Activated CD4-positive, alpha-beta T cell treated with anti-CD3 and anti-CD28 coated beads for 36 hours (primary cell): ENCODE results near the gene PIK3R1. TPM values are rescaled to one million over a fixed set of nuclear protein-coding genes. Genes with fewer than 3 reads are reported as not detected.

Experiments used
- ATAC-seq: fragments of 200-7000 bp; cut with Tn5 transposase; one replicate; pipeline ENCODE4 v1.10.0; 2021; ENCODE audit warnings: mild to moderate bottlenecking, moderate library complexity
- CTCF ChIA-PET: fragments of 350-600 bp; sonication (Branson Sonifier 250); formaldehyde crosslinking; loops from one replicate; lab custom pipeline; 2021; ENCODE audit warnings: antibody characterized with exemption; lab: Charles Lee
- POLR2A ChIA-PET: fragments of 350-600 bp; sonication (Branson Sonifier 250); formaldehyde crosslinking; loops from one replicate; lab custom pipeline; 2021; ENCODE audit warnings: antibody characterized with exemption, inconsistent platforms; lab: Charles Lee
- DNase-seq: peaks from one replicate; pipeline ENCODE4 v3.0.0-alpha.2; 2020
- H3K27ac Mint-ChIP-seq: one replicate; pipeline ENCODE4 v1.8.0; 2021; ENCODE audit warnings: mixed read lengths
- H3K27me3 Mint-ChIP-seq: one replicate; pipeline ENCODE4 v1.8.0; 2021; ENCODE audit warnings: mixed read lengths
- H3K36me3 Mint-ChIP-seq: one replicate; pipeline ENCODE4 v1.8.0; 2021; ENCODE audit warnings: low read depth, mixed read lengths
- H3K4me1 Mint-ChIP-seq: one replicate; pipeline ENCODE4 v1.8.0; 2021; ENCODE audit warnings: mixed read lengths
- H3K4me3 Mint-ChIP-seq: one replicate; pipeline ENCODE4 v1.8.0; 2021; ENCODE audit warnings: mild to moderate bottlenecking, moderate library complexity, mixed read lengths
- H3K9me3 Mint-ChIP-seq: one replicate; pipeline ENCODE4 v1.8.0; 2021; ENCODE audit warnings: low read depth, mixed read lengths
- intact Hi-C, 2 experiments: fragments of 100-400 bp; cut with DNase I in 1 of 2; cut with micrococcal nuclease in 1 of 2; formaldehyde crosslinking; loops; one replicate each; pipeline versions ENCODE4 v1.14.2 to v1.15.1; 2022 to 2024; cut with DNase I, micrococcal nuclease
- total RNA-seq, 2 experiments: library from RNA; stranded (reverse); gene quantifications; one replicate each; pipeline ENCODE4 v1.2.3, GENCODE V29; 2021

Gene PIK3R1
- total RNA-seq, 2 experiments from 2014 or later: 40.0 to 49.0 TPM

GRCh38 chr5:68305223-68305870 lies 89.8 kb downstream of the PIK3R1 start:
- H3K27ac Mint-ChIP-seq: no peak overlapping the region
- H3K4me3 Mint-ChIP-seq: no peak overlapping the region
- H3K36me3 Mint-ChIP-seq: peaks cover 14% of the 10 kb centered on the region
- intact Hi-C loops: no loop called here
- H3K27me3 Mint-ChIP-seq: no peaks in the 10 kb centered on the region
- H3K4me1 Mint-ChIP-seq: peaks cover 40% of the 10 kb centered on the region
- ChIA-PET CTCF (interaction anchor here (0.7 to 1.4 kb wide), 2 partner anchors 9 to 156 kb away, joined by 3 read pairs; no protein-coding TSS in a partner anchor), POLR2A (no interaction called here)
- DNase-seq (no peak), ATAC-seq (no peak)
- no peaks in the 10 kb centered on the region for H3K9me3 Mint-ChIP-seq

GRCh38 chr5:68306361-68307014 lies 90.9 kb downstream of the PIK3R1 start:
- intact Hi-C loops: no loop called here
- Mint-ChIP-seq H3K4me3 (no peak overlapping the region), H3K4me1 (peaks cover 32% of the 10 kb centered on the region), H3K27ac (no peak overlapping the region), H3K36me3 (peaks cover 8% of the 10 kb centered on the region), H3K9me3 (no peaks in the 10 kb centered on the region), H3K27me3 (no peaks in the 10 kb centered on the region)
- DNase-seq: no peak
- ATAC-seq: no peak
- ChIA-PET CTCF (no interaction called here), POLR2A (no interaction called here)

- intact Hi-C loops: no loop called here
- Mint-ChIP-seq H3K36me3 (no peaks in the 10 kb centered on the region), H3K9me3 (no peaks in the 10 kb centered on the region), H3K4me1 (peaks cover 10% of the 10 kb centered on the region), H3K27me3 (no peaks in the 10 kb centered on the region), H3K27ac (no peak overlapping the region), H3K4me3 (no peak overlapping the region)
- ChIA-PET CTCF (interaction anchor here (1.0 kb wide), 1 partner anchor 20 kb away, joined by 3 read pairs; no protein-coding TSS in a partner anchor), POLR2A (no interaction called here)
- no peak for DNase-seq
- no peak for ATAC-seq
Measured at GRCh38 chr5:68313336-68313735, 97.8 kb downstream of the PIK3R1 start.

GRCh38 chr5:68314465-68314864 lies 98.9 kb downstream of the PIK3R1 start:
- Mint-ChIP-seq H3K4me1 (peaks cover 10% of the 10 kb centered on the region), H3K9me3 (no peaks in the 10 kb centered on the region), H3K36me3 (no peaks in the 10 kb centered on the region), H3K4me3 (no peak overlapping the region), H3K27ac (no peak overlapping the region), H3K27me3 (no peaks in the 10 kb centered on the region)
- ChIA-PET POLR2A (no interaction called here), CTCF (no interaction called here)
- DNase-seq: no peak
- intact Hi-C loops: no loop called here
- ATAC-seq: no peak

GRCh38 chr5:68315679-68316271 lies 100.2 kb downstream of the PIK3R1 start:
- H3K4me3 Mint-ChIP-seq: no peak overlapping the region
- H3K9me3 Mint-ChIP-seq: no peaks in the 10 kb centered on the region
- no peaks in the 10 kb centered on the region for H3K27me3 Mint-ChIP-seq
- ATAC-seq: peak; percentile 100
- ChIA-PET CTCF (no interaction called here), POLR2A (no interaction called here)
- H3K4me1 Mint-ChIP-seq: peaks cover 10% of the 10 kb centered on the region
- H3K36me3 Mint-ChIP-seq: no peaks in the 10 kb centered on the region
- no peak overlapping the region for H3K27ac Mint-ChIP-seq
- DNase-seq: peak; percentile 62
- intact Hi-C loops: no loop called here

- H3K36me3 Mint-ChIP-seq: no peaks in the 10 kb centered on the region
- no peak overlapping the region for H3K4me3 Mint-ChIP-seq
Measured at GRCh38 chr5:68316469-68316868, 100.9 kb downstream of the PIK3R1 start.

GRCh38 chr5:68317646-68318045 lies 102.1 kb downstream of the PIK3R1 start:
- no peaks in the 10 kb centered on the region for H3K36me3 Mint-ChIP-seq
- DNase-seq: no peak
- intact Hi-C loops: no loop called here
- ChIA-PET POLR2A (no interaction called here), CTCF (no interaction called here)
- no peaks in the 10 kb centered on the region for H3K27me3 Mint-ChIP-seq
- H3K27ac Mint-ChIP-seq: no peak overlapping the region
- H3K4me3 Mint-ChIP-seq: no peak overlapping the region
- no peak for ATAC-seq
- peaks cover 10% of the 10 kb centered on the region for H3K4me1 Mint-ChIP-seq
- H3K9me3 Mint-ChIP-seq: no peaks in the 10 kb centered on the region

More at GRCh38 chr5:68316469-68316868, 100.9 kb downstream of the PIK3R1 start:
- DNase-seq: no peak
- Mint-ChIP-seq H3K27me3 (no peaks in the 10 kb centered on the region), H3K27ac (no peak overlapping the region), H3K4me1 (peaks cover 10% of the 10 kb centered on the region), H3K9me3 (no peaks in the 10 kb centered on the region)
- POLR2A ChIA-PET: no interaction called here
- CTCF ChIA-PET: no interaction called here
- intact Hi-C loops: no loop called here
- ATAC-seq: no peak

- Mint-ChIP-seq H3K9me3 (no peaks in the 10 kb centered on the region), H3K36me3 (no peaks in the 10 kb centered on the region), H3K4me1 (peaks cover 10% of the 10 kb centered on the region), H3K27me3 (no peaks in the 10 kb centered on the region), H3K27ac (no peak overlapping the region), H3K4me3 (no peak overlapping the region)
- ChIA-PET POLR2A (no interaction called here), CTCF (no interaction called here)
- intact Hi-C loops: no loop called here
- ATAC-seq (no peak), DNase-seq (no peak)
Measured at GRCh38 chr5:68318955-68319705, 103.6 kb downstream of the PIK3R1 start.

GRCh38 chr5:68319706-68320412 lies 104.3 kb downstream of the PIK3R1 start:
- peaks cover 10% of the 10 kb centered on the region for H3K4me1 Mint-ChIP-seq

DNA sequence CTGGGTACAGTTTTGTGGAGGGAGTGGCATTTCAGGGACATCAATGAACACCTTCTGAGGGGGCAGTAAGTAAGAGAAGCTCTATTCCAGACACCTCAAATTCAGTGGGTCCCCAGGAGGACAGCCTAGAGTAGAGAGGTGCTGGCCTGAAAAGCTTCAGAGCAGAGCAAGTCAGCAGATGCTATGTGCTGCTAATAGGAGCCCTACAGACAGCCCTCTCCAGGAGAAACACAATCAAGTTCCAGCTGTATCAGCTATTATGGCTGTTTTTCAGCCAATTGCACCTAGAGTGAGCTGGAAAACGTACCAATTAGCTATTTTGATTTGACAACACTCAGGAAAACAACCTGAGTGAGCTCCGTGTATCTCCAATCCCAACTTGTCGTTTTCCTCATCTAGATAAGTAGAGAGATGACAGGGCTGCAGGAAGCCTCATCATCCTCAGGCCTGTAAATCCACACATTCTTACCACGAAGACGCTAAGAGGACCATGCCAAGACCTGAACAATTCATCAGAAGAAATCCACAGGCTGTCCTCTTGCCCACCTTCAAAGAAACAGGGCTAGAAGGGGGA lies 104.9 kb downstream of the PIK3R1 start:
- DNase-seq (no peak), ATAC-seq (no peak)
- intact Hi-C loops: no loop called here
- no peak overlapping the region for H3K4me3 Mint-ChIP-seq
- H3K27me3 Mint-ChIP-seq: peaks cover 2% of the 10 kb centered on the region
- CTCF ChIA-PET: interaction anchor here (0.7 kb wide), 1 partner anchor 672 kb away, joined by 3 read pairs; no protein-coding TSS in a partner anchor
- no peak overlapping the region for H3K27ac Mint-ChIP-seq
- no peaks in the 10 kb centered on the region for H3K9me3 Mint-ChIP-seq
- no peaks in the 10 kb centered on the region for H3K36me3 Mint-ChIP-seq
- H3K4me1 Mint-ChIP-seq: peaks cover 6% of the 10 kb centered on the region
- POLR2A ChIA-PET: no interaction called here

More at GRCh38 chr5:68319706-68320412, 104.3 kb downstream of the PIK3R1 start:
- POLR2A ChIA-PET: no interaction called here
- H3K9me3 Mint-ChIP-seq: no peaks in the 10 kb centered on the region
- no peak overlapping the region for H3K27ac Mint-ChIP-seq
- DNase-seq (no peak), ATAC-seq (no peak)
- H3K4me3 Mint-ChIP-seq: no peak overlapping the region
- intact Hi-C loops: no loop called here
- H3K27me3 Mint-ChIP-seq: peaks cover 2% of the 10 kb centered on the region
- CTCF ChIA-PET: interaction anchor here (0.7 kb wide), 1 partner anchor 671 kb away, joined by 3 read pairs; no protein-coding TSS in a partner anchor
- no peaks in the 10 kb centered on the region for H3K36me3 Mint-ChIP-seq
